CD4-positive, alpha-beta T cell treated with Interleukin-6 for 4 hours (primary cell): ENCODE data around the gene KCND2.
"Not testable (repeated sequence)": the region's sequence is repeated elsewhere in the genome, so short reads cannot be mapped to it uniquely, and the experiment has no call there.

ENCODE experiments used
- DNase-seq: peaks from one replicate; pipeline ENCODE4 v3.0.0-alpha.2; 2020; ENCODE audit warnings: mixed read lengths

The KCND2 gene

GRCh38 chr7:120588862-120589261 is 315.9 kb downstream of the KCND2 start:
- DNase-seq: no peak

GRCh38 chr7:120600607-120601006 is 327.6 kb downstream of the KCND2 start:
- DNase-seq: no peak

GRCh38 chr7:120603366-120603765 is 330.4 kb downstream of the KCND2 start:
- no peak for DNase-seq

GRCh38 chr7:120609136-120609753 is 336.3 kb downstream of the KCND2 start:
- DNase-seq: no peak

GRCh38 chr7:120611975-120612374 is 339.0 kb downstream of the KCND2 start:
- no peak for DNase-seq

- no peak for DNase-seq
Measured at GRCh38 chr7:120615703-120616102, 342.7 kb downstream of the KCND2 start.

- no peak for DNase-seq
Measured at GRCh38 chr7:120617275-120617674, 344.3 kb downstream of the KCND2 start.

- no peak for DNase-seq
Measured at GRCh38 chr7:120628251-120628650, 355.3 kb downstream of the KCND2 start.

- no peak for DNase-seq
Measured at GRCh38 chr7:120639884-120640283, 366.9 kb downstream of the KCND2 start.

- DNase-seq: no peak
Measured at GRCh38 chr7:120645966-120646365, 373.0 kb downstream of the KCND2 start.

- DNase-seq: no peak
Measured at GRCh38 chr7:120654241-120654640, 381.3 kb downstream of the KCND2 start.

- DNase-seq: no peak
Measured at GRCh38 chr7:120658516-120658915, 385.5 kb downstream of the KCND2 start.

- no peak for DNase-seq
Measured at GRCh38 chr7:120662291-120662690, 389.3 kb downstream of the KCND2 start.

GRCh38 chr7:120665068-120665467 is 392.1 kb downstream of the KCND2 start:
- no peak for DNase-seq

- no peak for DNase-seq
Measured at GRCh38 chr7:120675076-120675475, 402.1 kb downstream of the KCND2 start.

- no peak for DNase-seq
Measured at GRCh38 chr7:120677535-120677934, 404.6 kb downstream of the KCND2 start.

- no peak for DNase-seq
Measured at GRCh38 chr7:120680985-120681384, 408.0 kb downstream of the KCND2 start.

- no peak for DNase-seq
Measured at GRCh38 chr7:120684463-120684862, 411.5 kb downstream of the KCND2 start.

GRCh38 chr7:120691915-120692314 is 418.9 kb downstream of the KCND2 start:
- DNase-seq: no peak

GRCh38 chr7:120695848-120696247 is 422.9 kb downstream of the KCND2 start:
- DNase-seq: no peak

GRCh38 chr7:120700796-120701195 is 427.8 kb downstream of the KCND2 start:
- no peak for DNase-seq

- DNase-seq: not testable (repeated sequence)
Measured at GRCh38 chr7:120702408-120702807, 429.4 kb downstream of the KCND2 start.

GRCh38 chr7:120703585-120704240 is 430.7 kb downstream of the KCND2 start:
- no peak for DNase-seq

- DNase-seq: no peak
Measured at GRCh38 chr7:120709252-120709971, 436.4 kb downstream of the KCND2 start.
